ENCODE data around the gene KCNK1. TPM values are rescaled to one million over a fixed set of nuclear protein-coding genes. Genes with fewer than 3 reads are reported as not detected.

Gene KCNK1
- under 1 TPM; 0.73 to 0.82 TPM for total RNA-seq

DNA sequence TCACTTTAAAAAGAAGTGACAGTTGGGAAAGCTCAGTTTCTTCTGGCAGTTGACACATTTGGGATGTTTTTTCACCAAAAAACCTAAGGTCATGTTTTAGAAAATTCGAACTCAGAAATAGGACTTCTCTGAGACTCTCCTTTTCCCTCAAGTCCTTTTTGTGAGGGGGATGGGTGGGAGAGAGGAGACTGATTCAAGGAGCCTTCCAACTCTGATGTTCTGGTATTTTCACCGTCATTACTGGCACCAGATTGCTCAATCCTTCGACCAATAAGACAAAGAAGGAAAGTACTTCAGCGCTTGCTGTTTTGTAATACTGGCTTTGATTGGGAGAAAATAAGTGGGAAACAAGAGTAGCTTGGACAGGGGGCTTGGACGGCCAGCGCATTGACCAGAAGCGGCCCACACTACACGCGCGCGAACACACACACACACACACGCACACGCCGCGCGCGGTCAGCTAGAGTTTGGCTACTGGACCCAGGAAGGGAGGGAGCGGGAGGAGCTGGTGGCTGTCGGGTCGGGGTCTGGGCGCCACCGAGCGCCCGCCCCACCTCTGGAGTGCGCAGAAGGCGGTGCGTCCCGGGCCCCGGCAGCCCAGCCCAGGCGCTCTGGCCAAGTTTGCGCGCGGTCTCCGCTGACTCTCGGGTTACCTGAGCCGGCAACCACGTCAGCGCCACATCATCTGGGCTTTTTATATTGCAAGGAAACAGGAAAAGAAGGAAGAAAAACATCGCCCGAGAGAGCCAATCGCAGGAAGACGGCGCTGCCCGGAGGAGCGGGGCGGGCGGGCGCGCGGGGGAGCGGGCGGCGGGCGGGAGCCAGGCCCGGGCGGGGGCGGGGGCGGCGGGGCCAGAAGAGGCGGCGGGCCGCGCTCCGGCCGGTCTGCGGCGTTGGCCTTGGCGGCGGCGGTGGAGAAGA, at the start of gene KCNK1:
TSS of gene KCNK1 (plus strand) at position 855 of the 921 bp plus-strand sequence. CDS start at position 921, 66 bp downstream.

Small RNA genes lying within 50 kb of the gene (microRNA-seq; reads per million reads assigned to microRNA genes)
- not detected for gene MIR4427 (ENCODE audit: borderline microRNAs expressed, borderline replicate concordance)

Measured in activated naive CD4-positive, alpha-beta T cell treated with anti-CD3 and anti-CD28 coated beads, Interleukin-2, amount 10 ng/mL, durations not matched to agents 5 hours and 36 hours (primary cell).